Fibroblast of lung (primary cell): ENCODE measurements around the gene TM4SF1.

Experiments
- CTCF ChIP-seq, 2 donors: IDR thresholded peaks in 1 of 2; conservative IDR thresholded peaks in 1 of 2; 1 replicate in 1 of 2; 2 replicates in 1 of 2; pipeline ENCODE4 v1.5.1; 2011 to 2012; ENCODE audit warnings: low read length in 2 of 2, control low read depth in 1 of 2, inconsistent platforms in 1 of 2, low read depth in 1 of 2, mild to moderate bottlenecking in 1 of 2
- EZH2 ChIP-seq: IDR thresholded peaks from 2 replicates; pipeline ENCODE4 v1.5.1; 2012; ENCODE audit warnings: low read length, control low read depth, mild to moderate bottlenecking; ENCODE audit errors: missing control alignments

GRCh38 chr3:149375501-149376196, 1.8 kb downstream of the TM4SF1 start:
- TF ChIP-seq EZH2 (no peak), CTCF (conservative IDR thresholded peaks at IDR 0.05 in 1 of 2, IDR thresholded peaks at IDR 0.05 in 1 of 2; ENCODE audit: low read depth in 1 of 2, low read length in 2 of 2) (no peak)
